Psoas muscle (tissue), 8 donors: ENCODE data around the gene CRIP1. TPM values are rescaled to one million over a fixed set of nuclear protein-coding genes. Genes with fewer than 3 reads are reported as not detected.
A peak's percentile ranks its signal among the peaks of the same experiment; 100 is the strongest.

Experiments
- ATAC-seq, 4 donors: fragments of 200-7000 bp; cut with Tn5 transposase; one replicate each; pipeline ENCODE4 v1.9.1; 2020; ENCODE audit warnings: moderate library complexity in 3 of 4, mild to moderate bottlenecking in 2 of 4
- DNase-seq, 2 donors: peaks; one replicate each; pipeline ENCODE4 v3.0.0-alpha.2; 2020
- H3K27ac ChIP-seq: fragments of 200-600 bp; one replicate; pipeline ENCODE4 v1.8.0; 2022
- H3K27me3 ChIP-seq, 3 donors: fragments of 200-600 bp in 1 of 3; one replicate each; pipeline versions ENCODE4 v1.6.1 to v1.8.0; 2013 to 2022; ENCODE audit warnings: low read length in 2 of 3, mild to moderate bottlenecking in 2 of 3, moderate library complexity in 1 of 3; ENCODE audit not compliant: insufficient read depth in 3 of 3
- H3K36me3 ChIP-seq, 2 donors: fragments of 200-600 bp in 1 of 2; one replicate each; pipeline versions ENCODE4 v1.6.1 to v1.8.0; 2013 to 2022; ENCODE audit warnings: low read depth in 1 of 2, mild to moderate bottlenecking in 1 of 2, moderate library complexity in 1 of 2; ENCODE audit not compliant: insufficient read depth in 1 of 2
- H3K4me1 ChIP-seq: fragments of 200-600 bp; one replicate; pipeline ENCODE4 v1.8.0; 2022
- H3K4me3 ChIP-seq: fragments of 200-600 bp; one replicate; pipeline ENCODE4 v1.8.0; 2022; ENCODE audit warnings: mild to moderate bottlenecking
- H3K9me3 ChIP-seq: fragments of 200-600 bp; one replicate; pipeline ENCODE4 v1.8.0; 2022
- WGBS, 3 donors: extraction: QIAGEN DNeasy Blood & Tissue Kit; methylation state at CpG; one replicate each; pipeline versions ENCODE4 v1.1.6 to v1.1.7; 2013; 5-methylcytosine and 5-hydroxymethylcytosine counted together
- intact Hi-C, 2 donors: fragments of 100-400 bp; cut with DNase I; formaldehyde crosslinking; loops; one replicate each; pipeline versions ENCODE4 v1.11.0 to v1.14.2; 2022
- long read RNA-seq, 2 donors: library from polyadenylated mRNA; unstranded; transcript quantifications; one replicate each; pipeline ENCODE4 v2.0.0, GENCODE V29; 2021
- polyA plus RNA-seq, 3 donors: library from polyadenylated mRNA; stranded (reverse); fragments of 200-250 nt; gene quantifications; one replicate each; pipeline ENCODE4 v1.2.3, GENCODE V29; 2013
- total RNA-seq, 4 donors: library from RNA; stranded (reverse); fragmentation: NEBNext Ultra II Directional in 2 of 4; extraction: Animal tissue kit (Norgen Biotek cat#: 25700) in 2 of 4; gene quantifications; one replicate each; pipeline versions ENCODE4 v1.2.1 to v1.2.4, GENCODE V29; 2021 to 2023
- TF ChIP-seq, protein P1 (sequence below): fragments of 200-600 bp; IDR thresholded peaks from one replicate; pipeline ENCODE4 v1.8.0; 2022; ENCODE audit warnings: antibody characterized with exemption
- donor health status: healthy with polysubstance abuse.
- donor health status: DM: no; HTN: no; CAD: no; lungs with moderate emphysema.
- donor health status: Bipolar disorder and iron deficiency.
- donor health status: healthy.
- donor health status: DM: yes; HTN: yes; CAD: no.
- donor health status: DM: no; HTN: no; CAD: no.
- donor health status: DM: no; HTN: no; CAD: no.
- donor health status: DM: yes; HTN: yes; CAD: no.

The CRIP1 gene
- 10 to 100 TPM; 11.5 to 24.9 (median 14.2) TPM for total RNA-seq
- polyA plus RNA-seq, result 10 to 100 TPM; 17.5 to 27.2 (median 20.6) TPM
- long read RNA-seq, donor 1, partial matches to known transcripts, result 0 of 1 reads
- long read RNA-seq, donor 1, other reads (novel, unspliced or antisense), result 0 of 1 reads
- long read RNA-seq, donor 2, partial matches to known transcripts, result 0 of 4 reads
- long read RNA-seq, donor 2, other reads (novel, unspliced or antisense), result 0 of 4 reads

DNA sequence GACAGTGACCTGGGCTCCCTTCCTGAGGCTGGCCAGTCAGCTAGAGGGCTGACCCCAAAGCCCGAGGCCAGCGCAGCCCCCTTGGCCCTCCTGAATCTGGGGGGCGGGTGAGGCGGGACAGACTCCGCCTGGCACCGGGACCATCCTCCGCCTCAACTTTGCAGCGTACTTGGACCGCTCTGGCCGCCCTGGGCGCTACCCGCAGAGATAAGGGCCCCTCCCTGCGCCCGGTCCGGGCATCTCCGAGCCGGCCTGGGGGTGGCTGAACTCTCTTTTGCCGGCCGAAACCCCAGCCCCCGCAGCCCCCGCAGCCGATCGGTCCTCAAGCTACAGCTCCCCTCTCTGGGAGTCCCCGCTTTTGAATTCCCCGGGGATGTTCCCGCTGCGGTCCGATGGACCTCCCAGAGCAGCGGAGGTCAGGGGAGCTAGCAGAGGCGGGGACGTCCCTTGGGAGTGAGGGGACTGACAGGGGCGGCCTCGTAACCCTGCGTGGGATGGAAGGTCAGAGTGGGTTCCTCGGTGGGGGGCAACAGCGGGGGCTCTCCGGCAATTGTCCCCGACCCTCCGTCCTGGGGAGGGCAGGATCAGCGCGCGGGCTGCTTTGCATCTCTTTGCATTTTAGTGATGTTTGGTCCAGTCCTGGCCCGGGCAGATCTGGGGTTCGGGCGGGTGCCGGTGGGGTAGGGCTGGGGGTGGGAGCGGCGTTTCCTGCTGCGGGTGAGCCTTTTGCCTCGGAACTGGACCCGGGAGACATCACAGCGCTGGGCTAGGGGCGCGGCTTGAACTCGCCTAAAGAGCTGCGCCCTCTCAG is at the start of gene CRIP1:
Gene CRIP1 (plus strand): TSS at position 724 of the 811 bp plus-strand sequence. CDS start 374 bp downstream, outside the sequence.
- ATAC-seq, result no peak
- TF ChIP-seq, protein P1, sequence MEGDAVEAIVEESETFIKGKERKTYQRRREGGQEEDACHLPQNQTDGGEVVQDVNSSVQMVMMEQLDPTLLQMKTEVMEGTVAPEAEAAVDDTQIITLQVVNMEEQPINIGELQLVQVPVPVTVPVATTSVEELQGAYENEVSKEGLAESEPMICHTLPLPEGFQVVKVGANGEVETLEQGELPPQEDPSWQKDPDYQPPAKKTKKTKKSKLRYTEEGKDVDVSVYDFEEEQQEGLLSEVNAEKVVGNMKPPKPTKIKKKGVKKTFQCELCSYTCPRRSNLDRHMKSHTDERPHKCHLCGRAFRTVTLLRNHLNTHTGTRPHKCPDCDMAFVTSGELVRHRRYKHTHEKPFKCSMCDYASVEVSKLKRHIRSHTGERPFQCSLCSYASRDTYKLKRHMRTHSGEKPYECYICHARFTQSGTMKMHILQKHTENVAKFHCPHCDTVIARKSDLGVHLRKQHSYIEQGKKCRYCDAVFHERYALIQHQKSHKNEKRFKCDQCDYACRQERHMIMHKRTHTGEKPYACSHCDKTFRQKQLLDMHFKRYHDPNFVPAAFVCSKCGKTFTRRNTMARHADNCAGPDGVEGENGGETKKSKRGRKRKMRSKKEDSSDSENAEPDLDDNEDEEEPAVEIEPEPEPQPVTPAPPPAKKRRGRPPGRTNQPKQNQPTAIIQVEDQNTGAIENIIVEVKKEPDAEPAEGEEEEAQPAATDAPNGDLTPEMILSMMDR, result no peak
- intact Hi-C loops, result loop anchor here in 1 of 2 donors (5.0 kb wide), 1 partner anchor 39 kb away; no protein-coding TSS in a partner anchor
- H3K9me3 ChIP-seq, result no peaks in the 10 kb centered on the region
- peak within 1 kb of the TSS; percentile 75 for H3K4me3 ChIP-seq
- peaks cover 0 to 22% (median 0%) of the 10 kb centered on the region in 3 donors for H3K27me3 ChIP-seq
- WGBS, 3 donors, result 19 to 27% (median 26%) methylated on average over 45 to 56 of the region's 56 CpGs
- peaks cover 19% of the 10 kb centered on the region for H3K4me1 ChIP-seq
- DNase-seq, result no peak
- H3K27ac ChIP-seq, result peak within 1 kb of the TSS; percentile 60
- no peaks in the 10 kb centered on the region for H3K36me3 ChIP-seq

GRCh38 chr14:105436891-105437722 is 49.6 kb upstream of the CRIP1 start:
- Histone ChIP-seq H3K36me3 (peaks cover 0 to under 1% of the 10 kb centered on the region in 2 donors), H3K4me1 (no peaks in the 10 kb centered on the region), H3K27me3 (no peaks in the 10 kb centered on the region), H3K4me3 (no peak overlapping the region), H3K9me3 (no peaks in the 10 kb centered on the region), H3K27ac (no peak overlapping the region)
- TF ChIP-seq, protein P1, result no peak
- WGBS, 3 donors, result 86 to 92% (median 91%) methylated on average over 30 to 31 of the region's 31 CpGs
- ATAC-seq (no peak), DNase-seq (no peak)
- intact Hi-C loops, result no loop called here

GRCh38 chr14:105437723-105438500 is 48.8 kb upstream of the CRIP1 start:
- no peak for ATAC-seq

GRCh38 chr14:105439179-105439578 is 47.5 kb upstream of the CRIP1 start:
- H3K9me3 ChIP-seq, result no peaks in the 10 kb centered on the region
- peaks cover 0 to 4% of the 10 kb centered on the region in 2 donors for H3K36me3 ChIP-seq

More at GRCh38 chr14:105437723-105438500, 48.8 kb upstream of the CRIP1 start:
- H3K9me3 ChIP-seq, result no peaks in the 10 kb centered on the region
- peaks cover 0 to 4% of the 10 kb centered on the region in 2 donors for H3K36me3 ChIP-seq
- H3K4me1 ChIP-seq, result no peaks in the 10 kb centered on the region
- intact Hi-C loops, result no loop called here
- no peak for DNase-seq
- 88 to 93% (median 91%) methylated on average over 17 to 18 of the region's 18 CpGs for WGBS, 3 donors
- TF ChIP-seq, protein P1, result no peak
- H3K27ac ChIP-seq, result no peak overlapping the region
- H3K27me3 ChIP-seq, result no peaks in the 10 kb centered on the region
- H3K4me3 ChIP-seq, result no peak overlapping the region

More at GRCh38 chr14:105439179-105439578, 47.5 kb upstream of the CRIP1 start:
- ATAC-seq (no peak), DNase-seq (no peak)
- TF ChIP-seq, protein P1, result no peak
- intact Hi-C loops, result no loop called here
- Histone ChIP-seq H3K27ac (no peak overlapping the region), H3K27me3 (no peaks in the 10 kb centered on the region), H3K4me3 (no peak overlapping the region), H3K4me1 (no peaks in the 10 kb centered on the region)
- 87 to 91% (median 89%) methylated on average over 11 of the region's 11 CpGs for WGBS, 3 donors
